Caco-2 (cell line): ENCODE measurements around the gene PSD4. TPM values are rescaled to one million over a fixed set of nuclear protein-coding genes. Genes with fewer than 3 reads are reported as not detected.

Experiments
- BruUV-seq: library from RNA; stranded (reverse); fragments of 400-500 nt; replicated peaks from 2 replicates; lab custom pipeline; 2021; lab: Mats Ljungman, UMichigan
- CTCF ChIA-PET: fragments of 300-600 bp; sonication (Branson Sonifier 250); formaldehyde crosslinking; loops from one replicate; lab custom pipeline; 2022; ENCODE audit warnings: antibody characterized with exemption; lab: Charles Lee
- POLR2A ChIA-PET: fragments of 300-600 bp; sonication (Branson Sonifier 250); formaldehyde crosslinking; loops from one replicate; lab custom pipeline; 2022; ENCODE audit warnings: antibody characterized with exemption; lab: Charles Lee
- DNase-seq, 2 experiments: peaks; one replicate each; pipeline versions ENCODE4 v3.0.0 to v3.0.0-alpha.2; 2020 to 2022
- H3K27me3 ChIP-seq: replicated peaks from 2 replicates; pipeline ENCODE4 v1.6.0; 2011; ENCODE audit warnings: low read length; ENCODE audit not compliant: control insufficient read depth, insufficient read depth
- H3K36me3 ChIP-seq: 2 replicates; pipeline ENCODE4 v1.5.1; 2011; ENCODE audit warnings: low read length; ENCODE audit not compliant: control insufficient read depth, insufficient read depth
- H3K4me1 ChIP-seq: fragments of 250-450 bp; sonication (Bioruptor Pico); 2 replicates; pipeline ENCODE4 v1.5.1; 2020; ENCODE audit warnings: mild to moderate bottlenecking
- H3K4me3 ChIP-seq: 2 replicates; pipeline ENCODE4 v1.5.1; 2011; ENCODE audit warnings: low read depth, mild to moderate bottlenecking, control low read depth, low read length
- H3K9me3 ChIP-seq: fragments of 250-450 bp; sonication (Bioruptor Pico); 2 replicates; pipeline ENCODE4 v1.5.1; 2020; ENCODE audit warnings: mild to moderate bottlenecking, moderate library complexity
- H3K27ac Mint-ChIP-seq: one replicate; pipeline ENCODE4 v1.8.0; 2022; ENCODE audit warnings: mixed read lengths; ENCODE audit not compliant: unreplicated experiment
- H3K27me3 Mint-ChIP-seq: one replicate; pipeline ENCODE4 v1.8.0; 2022; ENCODE audit warnings: mixed read lengths; ENCODE audit not compliant: insufficient read depth, unreplicated experiment
- H3K36me3 Mint-ChIP-seq: one replicate; pipeline ENCODE4 v1.8.0; 2022; ENCODE audit warnings: mild to moderate bottlenecking, mixed read lengths; ENCODE audit not compliant: insufficient read depth, unreplicated experiment
- H3K4me1 Mint-ChIP-seq: one replicate; pipeline ENCODE4 v1.8.0; 2022; ENCODE audit warnings: low read depth, mixed read lengths; ENCODE audit not compliant: unreplicated experiment
- H3K4me3 Mint-ChIP-seq: one replicate; pipeline ENCODE4 v1.8.0; 2022; ENCODE audit warnings: mild to moderate bottlenecking, moderate library complexity, mixed read lengths; ENCODE audit not compliant: unreplicated experiment
- H3K9me3 Mint-ChIP-seq: one replicate; pipeline ENCODE4 v1.8.0; 2022; ENCODE audit warnings: mixed read lengths; ENCODE audit not compliant: unreplicated experiment
- CTCF ChIP-seq, 2 experiments: fragments of 200-600 bp in 1 of 2; IDR thresholded peaks; 1 replicate in 1 of 2; 2 replicates in 1 of 2; pipeline versions ENCODE4 v1.5.1 to v1.8.0; 2011 to 2022; ENCODE audit warnings: antibody characterized with exemption in 1 of 2, control low read depth in 1 of 2, inconsistent platforms in 1 of 2, low read depth in 1 of 2, low read length in 1 of 2, mild to moderate bottlenecking in 1 of 2, moderate library complexity in 1 of 2; ENCODE audit not compliant: insufficient read depth in 1 of 2, severe bottlenecking in 1 of 2, unreplicated experiment in 1 of 2
- intact Hi-C: fragments of 100-400 bp; cut with micrococcal nuclease; formaldehyde crosslinking; loops from one replicate; pipeline ENCODE4 v1.10.0; 2022; ENCODE audit not compliant: unreplicated experiment
- total RNA-seq: library from RNA; stranded (reverse); gene quantifications from 2 replicates; pipeline ENCODE4 v1.2.3, GENCODE V29; 2022

PSD4 gene
- total RNA-seq, 1 experiment from 2014 or later = 18.7 TPM

GRCh38 chr2:113212245-113213060 lies 38.7 kb downstream of the PSD4 start:
- intact Hi-C loops = no loop called here
- no peak for DNase-seq
- no peaks in the 10 kb centered on the region for H3K27me3 Mint-ChIP-seq
- peaks cover 75% of the 10 kb centered on the region for H3K4me1 Mint-ChIP-seq
- no peaks in the 10 kb centered on the region for H3K9me3 ChIP-seq
- H3K36me3 Mint-ChIP-seq = peaks cover 12% of the 10 kb centered on the region
- H3K4me3 ChIP-seq = no peak overlapping the region
- no peak for TF ChIP-seq CTCF (IDR thresholded peaks at IDR 0.05; ENCODE audit: insufficient read depth in 1 of 2, low read depth in 1 of 2, low read length in 1 of 2, severe bottlenecking in 1 of 2, unreplicated experiment in 1 of 2)
- ChIA-PET POLR2A (interaction anchor here (1.5 to 1.8 kb wide), 2 partner anchors 19 to 23 kb away, joined by 10 to 22 read pairs; no protein-coding TSS in a partner anchor), CTCF (interaction anchor here (0.7 to 4.2 kb wide), 5 partner anchors 8 to 195 kb away, joined by 3 to 31 read pairs (median 4); no protein-coding TSS in a partner anchor)
- peak overlapping the region; percentile 68 for H3K27ac Mint-ChIP-seq
- H3K4me1 ChIP-seq = peaks cover 37% of the 10 kb centered on the region
- no peaks in the 10 kb centered on the region for H3K9me3 Mint-ChIP-seq
- H3K36me3 ChIP-seq = no peaks in the 10 kb centered on the region
- peak overlapping the region; percentile 8 for H3K4me3 Mint-ChIP-seq
- no TSS peak for BruUV-seq
- H3K27me3 ChIP-seq = no peaks in the 10 kb centered on the region

- intact Hi-C loops = no loop called here
- Mint-ChIP-seq H3K9me3 (no peaks in the 10 kb centered on the region), H3K27ac (peak overlapping the region; percentile 68), H3K27me3 (no peaks in the 10 kb centered on the region), H3K4me1 (peaks cover 78% of the 10 kb centered on the region), H3K36me3 (peaks cover 10% of the 10 kb centered on the region), H3K4me3 (no peak overlapping the region)
- no TSS peak for BruUV-seq
- no peaks in the 10 kb centered on the region for H3K36me3 ChIP-seq
- no peak for TF ChIP-seq CTCF (IDR thresholded peaks at IDR 0.05; ENCODE audit: insufficient read depth in 1 of 2, low read depth in 1 of 2, low read length in 1 of 2, severe bottlenecking in 1 of 2, unreplicated experiment in 1 of 2)
- H3K4me1 ChIP-seq = peaks cover 45% of the 10 kb centered on the region
- ChIA-PET POLR2A (no interaction called here), CTCF (interaction anchor here (0.7 to 4.2 kb wide), 2 partner anchors 14 to 152 kb away, joined by 3 to 31 read pairs; no protein-coding TSS in a partner anchor)
- no peak overlapping the region for H3K4me3 ChIP-seq
- H3K9me3 ChIP-seq = no peaks in the 10 kb centered on the region
- no peak for DNase-seq
- no peaks in the 10 kb centered on the region for H3K27me3 ChIP-seq
These were observed 39.5 kb downstream of the PSD4 start for GRCh38 chr2:113213061-113213930.

- Histone ChIP-seq H3K9me3 (no peaks in the 10 kb centered on the region), H3K4me3 (no peak overlapping the region), H3K27me3 (no peaks in the 10 kb centered on the region), H3K4me1 (peaks cover 53% of the 10 kb centered on the region), H3K36me3 (no peaks in the 10 kb centered on the region)
- TF ChIP-seq CTCF (IDR thresholded peaks at IDR 0.05; ENCODE audit: insufficient read depth in 1 of 2, low read depth in 1 of 2, low read length in 1 of 2, severe bottlenecking in 1 of 2, unreplicated experiment in 1 of 2) = no peak
- no peak for DNase-seq
- Mint-ChIP-seq H3K4me1 (peaks cover 81% of the 10 kb centered on the region), H3K27me3 (no peaks in the 10 kb centered on the region), H3K27ac (peak overlapping the region; percentile 67), H3K9me3 (no peaks in the 10 kb centered on the region), H3K4me3 (no peak overlapping the region), H3K36me3 (peaks cover 12% of the 10 kb centered on the region)
- intact Hi-C loops = no loop called here
- BruUV-seq = no TSS peak
- ChIA-PET POLR2A (no interaction called here), CTCF (interaction anchor here (0.7 to 4.2 kb wide), 2 partner anchors 14 to 151 kb away, joined by 3 to 31 read pairs; no protein-coding TSS in a partner anchor)
These were observed 40.4 kb downstream of the PSD4 start for GRCh38 chr2:113214141-113214540.
